Coronary artery (tissue), 2 donors: ENCODE results near the gene ZNF446.
A peak's percentile ranks its signal among the peaks of the same experiment; 100 is the strongest.
"Not testable (repeated sequence)": the region's sequence is repeated elsewhere in the genome, so short reads cannot be mapped to it uniquely, and the experiment has no call there.

Experiments used
- DNase-seq: peaks from one replicate; pipeline ENCODE4 v3.0.0-alpha.2; 2017; ENCODE audit warnings: low spot score
- H3K27ac ChIP-seq, 2 donors: fragments of 200-600 bp; sonication (generic); one replicate each; pipeline ENCODE4 v1.5.1; 2016 to 2019
- H3K4me3 ChIP-seq: fragments of 200-600 bp; sonication (generic); 2 replicates; pipeline ENCODE4 v1.5.1; 2016; ENCODE audit warnings: mild to moderate bottlenecking, moderate library complexity
- CTCF ChIP-seq: fragments of 200-600 bp; sonication (generic); IDR thresholded peaks from one replicate; pipeline ENCODE4 v1.5.1; 2019; ENCODE audit warnings: antibody characterized with exemption

The ZNF446 gene

DNA sequence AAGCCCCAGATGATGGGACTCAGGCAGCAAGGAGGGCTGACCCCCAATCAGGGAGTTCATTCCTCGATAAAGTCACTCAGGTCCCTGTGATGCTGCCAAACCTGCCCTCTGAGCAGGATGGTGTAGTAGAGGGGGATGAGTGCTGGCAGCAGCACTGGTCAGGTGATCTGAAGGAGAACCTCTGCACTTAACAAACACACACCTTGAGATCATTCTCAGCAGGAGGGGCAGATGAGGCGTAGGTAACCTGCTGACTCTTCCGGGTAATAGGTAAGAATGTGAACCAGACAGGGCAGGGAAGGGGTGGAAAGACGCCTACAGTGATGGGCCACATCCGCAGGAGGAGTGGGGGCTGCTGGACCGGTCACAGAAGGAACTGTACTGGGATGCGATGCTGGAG is 3.2 kb downstream of the ZNF446 start:
- no peak for TF ChIP-seq CTCF
- DNase-seq = no peak
- Histone ChIP-seq H3K27ac (no peak overlapping the region), H3K4me3 (no peak overlapping the region)

DNA sequence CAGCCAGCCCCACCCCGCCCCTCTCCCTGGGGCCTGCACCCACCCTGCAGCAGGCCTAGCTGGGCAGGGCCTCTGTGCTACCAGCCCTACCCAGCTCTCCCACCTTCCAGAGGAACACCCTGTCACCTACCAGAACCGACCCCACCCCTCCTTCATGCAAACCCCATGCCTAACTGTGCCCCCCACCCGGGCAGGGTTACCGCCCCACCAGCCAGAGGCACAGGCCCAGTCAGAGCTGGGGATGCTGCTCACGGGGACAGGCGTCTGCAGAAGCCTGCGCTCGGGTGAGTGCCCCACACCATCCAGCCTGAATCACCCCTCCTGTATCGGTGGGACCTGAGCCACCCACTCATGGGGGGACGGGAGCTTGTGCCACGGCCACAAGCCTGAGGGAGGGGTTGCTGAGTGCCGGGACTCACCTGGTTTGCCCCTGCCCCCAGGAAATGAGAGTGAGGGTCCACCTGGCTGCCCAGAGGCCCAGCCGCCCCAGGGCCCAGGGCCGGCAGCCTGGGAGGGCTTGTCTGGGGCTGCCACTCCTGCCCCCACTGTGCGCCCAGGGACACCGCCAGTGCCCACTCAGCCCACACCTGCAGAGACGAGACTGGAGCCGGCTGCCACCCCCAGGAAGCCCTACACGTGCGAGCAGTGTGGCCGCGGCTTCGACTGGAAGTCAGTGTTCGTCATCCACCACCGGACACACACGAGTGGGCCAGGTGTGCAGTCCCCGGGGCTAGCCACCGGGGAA is 3.8 kb downstream of the ZNF446 start:
- no peak for DNase-seq
- TF ChIP-seq CTCF = no peak
- H3K27ac ChIP-seq = no peak overlapping the region
- no peak overlapping the region for H3K4me3 ChIP-seq

- Histone ChIP-seq H3K27ac (no peak overlapping the region), H3K4me3 (no peak overlapping the region)
- DNase-seq = no peak
- no peak for TF ChIP-seq CTCF
Measured at GRCh38 chr19:58480481-58480830, 4.3 kb downstream of the ZNF446 start.

- TF ChIP-seq CTCF = no peak
- H3K4me3 ChIP-seq = no peak overlapping the region
- no peak overlapping the region for H3K27ac ChIP-seq
- no peak for DNase-seq
Measured at GRCh38 chr19:58480831-58481230, 4.7 kb downstream of the ZNF446 start.

- no peak for DNase-seq
- H3K27ac ChIP-seq = no peak overlapping the region
- TF ChIP-seq CTCF = no peak
Measured at GRCh38 chr19:58482372-58482771, 6.2 kb downstream of the ZNF446 start.

GRCh38 chr19:58483776-58484175 is 7.6 kb downstream of the ZNF446 start:
- Histone ChIP-seq H3K4me3 (no peak overlapping the region), H3K27ac (peak overlapping the region in 1 of 2 donors; percentile 36)
- no peak for TF ChIP-seq CTCF
- DNase-seq = no peak

More at GRCh38 chr19:58482372-58482771, 6.2 kb downstream of the ZNF446 start:
- H3K4me3 ChIP-seq = no peak overlapping the region

DNA sequence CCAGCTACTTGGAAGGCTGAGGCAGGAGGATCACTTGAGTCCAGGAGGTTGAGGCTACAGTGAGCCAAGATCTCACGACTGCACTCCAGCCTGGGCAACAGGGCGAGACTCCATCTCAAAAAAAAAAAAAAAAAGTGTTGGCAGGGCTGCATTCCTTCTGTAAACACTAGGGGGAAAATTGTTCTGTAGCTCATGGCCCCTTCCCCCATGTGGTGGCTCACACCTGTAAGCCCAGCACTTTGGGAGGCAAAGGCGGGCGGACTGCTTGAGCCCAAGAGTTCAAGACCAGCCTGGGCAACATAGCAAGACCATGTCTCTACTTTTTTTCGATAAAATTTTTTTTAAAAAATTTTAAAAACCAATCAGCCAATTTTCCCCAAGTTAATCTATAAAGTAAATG is 8.2 kb downstream of the ZNF446 start:
- not testable (repeated sequence) for DNase-seq, H3K4me3 ChIP-seq, H3K27ac ChIP-seq

GRCh38 chr19:58491393-58491792 is 15.2 kb downstream of the ZNF446 start:
- DNase-seq = no peak
- Histone ChIP-seq H3K4me3 (no peak overlapping the region), H3K27ac (no peak overlapping the region)
- TF ChIP-seq CTCF = no peak
